H1 (cell line): ENCODE measurements around the gene FLOT1. TPM values are rescaled to one million over a fixed set of nuclear protein-coding genes. Genes with fewer than 3 reads are reported as not detected.

Experiments used
- BRCA1 ChIP-seq: IDR thresholded peaks from 2 replicates; pipeline ENCODE4 v1.6.1; 2012; ENCODE audit warnings: low read depth, low read length, improper control_type of control experiment
- CBX5 ChIP-seq: fragments of 300-800, 300-1000 bp; sonication (generic); IDR thresholded peaks from 2 replicates; pipeline ENCODE4 v1.7.1; 2016; ENCODE audit warnings: antibody characterized with exemption, low read length, low read depth
- SIN3A ChIP-seq, 2 experiments: IDR thresholded peaks in 1 of 2; conservative IDR thresholded peaks in 1 of 2; 2 replicates each; pipeline ENCODE4 v1.6.1; 2011 to 2012; ENCODE audit warnings: low read length in 2 of 2, improper control_type of control experiment in 1 of 2, low read depth in 1 of 2, mild to moderate bottlenecking in 1 of 2
- TEAD4 ChIP-seq: IDR thresholded peaks from 2 replicates; pipeline ENCODE4 v1.6.1; 2012; ENCODE audit warnings: low read depth, low read length, inconsistent platforms, mixed read lengths
- polyA plus RNA-seq, 7 experiments: library from polyadenylated mRNA; depleted of rRNA in 3 of 7; stranded (reverse) in 5 of 7; unstranded in 2 of 7; fragments of >200 nt in 5 of 7; fragments of 200-250 nt in 2 of 7; gene quantifications; 1 replicate in 5 of 7; 2 replicates in 1 of 7; 4 replicates in 1 of 7; pipeline versions ENCODE4 v1.2.1 to v1.2.3, GENCODE V29; 2011 to 2013; ENCODE audit warnings: missing spikeins in 2 of 7, mixed read lengths in 2 of 7
- total RNA-seq: library from RNA; stranded (reverse); fragmentation: NEBNext Ultra II Directional; extraction: Animal tissue kit (Norgen Biotek cat#: 25700); gene quantifications from 2 replicates; pipeline ENCODE4 v1.2.1, GENCODE V29; 2021
- TF ChIP-seq, protein P1 (sequence below): fragments of 300-600 bp; sonication (generic); IDR thresholded peaks from 2 replicates; pipeline ENCODE4 v1.7.1; 2012; ENCODE audit warnings: low read length, moderate library complexity, mild to moderate bottlenecking, inconsistent platforms; ENCODE audit not compliant: insufficient replicate concordance

The FLOT1 gene
- total and polyA plus RNA-seq, 2 of the 8 experiments (the other 6 are each of a cell fraction or from before 2014, with no cell fraction given): 87.5 to 88.1 TPM

GRCh38 chr6:30750379-30750668, 7.8 kb upstream of the FLOT1 start (continued):
- TF ChIP-seq, protein P1, sequence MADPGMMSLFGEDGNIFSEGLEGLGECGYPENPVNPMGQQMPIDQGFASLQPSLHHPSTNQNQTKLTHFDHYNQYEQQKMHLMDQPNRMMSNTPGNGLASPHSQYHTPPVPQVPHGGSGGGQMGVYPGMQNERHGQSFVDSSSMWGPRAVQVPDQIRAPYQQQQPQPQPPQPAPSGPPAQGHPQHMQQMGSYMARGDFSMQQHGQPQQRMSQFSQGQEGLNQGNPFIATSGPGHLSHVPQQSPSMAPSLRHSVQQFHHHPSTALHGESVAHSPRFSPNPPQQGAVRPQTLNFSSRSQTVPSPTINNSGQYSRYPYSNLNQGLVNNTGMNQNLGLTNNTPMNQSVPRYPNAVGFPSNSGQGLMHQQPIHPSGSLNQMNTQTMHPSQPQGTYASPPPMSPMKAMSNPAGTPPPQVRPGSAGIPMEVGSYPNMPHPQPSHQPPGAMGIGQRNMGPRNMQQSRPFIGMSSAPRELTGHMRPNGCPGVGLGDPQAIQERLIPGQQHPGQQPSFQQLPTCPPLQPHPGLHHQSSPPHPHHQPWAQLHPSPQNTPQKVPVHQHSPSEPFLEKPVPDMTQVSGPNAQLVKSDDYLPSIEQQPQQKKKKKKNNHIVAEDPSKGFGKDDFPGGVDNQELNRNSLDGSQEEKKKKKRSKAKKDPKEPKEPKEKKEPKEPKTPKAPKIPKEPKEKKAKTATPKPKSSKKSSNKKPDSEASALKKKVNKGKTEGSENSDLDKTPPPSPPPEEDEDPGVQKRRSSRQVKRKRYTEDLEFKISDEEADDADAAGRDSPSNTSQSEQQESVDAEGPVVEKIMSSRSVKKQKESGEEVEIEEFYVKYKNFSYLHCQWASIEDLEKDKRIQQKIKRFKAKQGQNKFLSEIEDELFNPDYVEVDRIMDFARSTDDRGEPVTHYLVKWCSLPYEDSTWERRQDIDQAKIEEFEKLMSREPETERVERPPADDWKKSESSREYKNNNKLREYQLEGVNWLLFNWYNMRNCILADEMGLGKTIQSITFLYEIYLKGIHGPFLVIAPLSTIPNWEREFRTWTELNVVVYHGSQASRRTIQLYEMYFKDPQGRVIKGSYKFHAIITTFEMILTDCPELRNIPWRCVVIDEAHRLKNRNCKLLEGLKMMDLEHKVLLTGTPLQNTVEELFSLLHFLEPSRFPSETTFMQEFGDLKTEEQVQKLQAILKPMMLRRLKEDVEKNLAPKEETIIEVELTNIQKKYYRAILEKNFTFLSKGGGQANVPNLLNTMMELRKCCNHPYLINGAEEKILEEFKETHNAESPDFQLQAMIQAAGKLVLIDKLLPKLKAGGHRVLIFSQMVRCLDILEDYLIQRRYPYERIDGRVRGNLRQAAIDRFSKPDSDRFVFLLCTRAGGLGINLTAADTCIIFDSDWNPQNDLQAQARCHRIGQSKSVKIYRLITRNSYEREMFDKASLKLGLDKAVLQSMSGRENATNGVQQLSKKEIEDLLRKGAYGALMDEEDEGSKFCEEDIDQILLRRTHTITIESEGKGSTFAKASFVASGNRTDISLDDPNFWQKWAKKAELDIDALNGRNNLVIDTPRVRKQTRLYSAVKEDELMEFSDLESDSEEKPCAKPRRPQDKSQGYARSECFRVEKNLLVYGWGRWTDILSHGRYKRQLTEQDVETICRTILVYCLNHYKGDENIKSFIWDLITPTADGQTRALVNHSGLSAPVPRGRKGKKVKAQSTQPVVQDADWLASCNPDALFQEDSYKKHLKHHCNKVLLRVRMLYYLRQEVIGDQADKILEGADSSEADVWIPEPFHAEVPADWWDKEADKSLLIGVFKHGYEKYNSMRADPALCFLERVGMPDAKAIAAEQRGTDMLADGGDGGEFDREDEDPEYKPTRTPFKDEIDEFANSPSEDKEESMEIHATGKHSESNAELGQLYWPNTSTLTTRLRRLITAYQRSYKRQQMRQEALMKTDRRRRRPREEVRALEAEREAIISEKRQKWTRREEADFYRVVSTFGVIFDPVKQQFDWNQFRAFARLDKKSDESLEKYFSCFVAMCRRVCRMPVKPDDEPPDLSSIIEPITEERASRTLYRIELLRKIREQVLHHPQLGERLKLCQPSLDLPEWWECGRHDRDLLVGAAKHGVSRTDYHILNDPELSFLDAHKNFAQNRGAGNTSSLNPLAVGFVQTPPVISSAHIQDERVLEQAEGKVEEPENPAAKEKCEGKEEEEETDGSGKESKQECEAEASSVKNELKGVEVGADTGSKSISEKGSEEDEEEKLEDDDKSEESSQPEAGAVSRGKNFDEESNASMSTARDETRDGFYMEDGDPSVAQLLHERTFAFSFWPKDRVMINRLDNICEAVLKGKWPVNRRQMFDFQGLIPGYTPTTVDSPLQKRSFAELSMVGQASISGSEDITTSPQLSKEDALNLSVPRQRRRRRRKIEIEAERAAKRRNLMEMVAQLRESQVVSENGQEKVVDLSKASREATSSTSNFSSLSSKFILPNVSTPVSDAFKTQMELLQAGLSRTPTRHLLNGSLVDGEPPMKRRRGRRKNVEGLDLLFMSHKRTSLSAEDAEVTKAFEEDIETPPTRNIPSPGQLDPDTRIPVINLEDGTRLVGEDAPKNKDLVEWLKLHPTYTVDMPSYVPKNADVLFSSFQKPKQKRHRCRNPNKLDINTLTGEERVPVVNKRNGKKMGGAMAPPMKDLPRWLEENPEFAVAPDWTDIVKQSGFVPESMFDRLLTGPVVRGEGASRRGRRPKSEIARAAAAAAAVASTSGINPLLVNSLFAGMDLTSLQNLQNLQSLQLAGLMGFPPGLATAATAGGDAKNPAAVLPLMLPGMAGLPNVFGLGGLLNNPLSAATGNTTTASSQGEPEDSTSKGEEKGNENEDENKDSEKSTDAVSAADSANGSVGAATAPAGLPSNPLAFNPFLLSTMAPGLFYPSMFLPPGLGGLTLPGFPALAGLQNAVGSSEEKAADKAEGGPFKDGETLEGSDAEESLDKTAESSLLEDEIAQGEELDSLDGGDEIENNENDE: no peak
- TF ChIP-seq BRCA1: no peak
- no peak for TF ChIP-seq SIN3A (conservative IDR thresholded peaks at IDR 0.05 in 1 of 2, IDR thresholded peaks at IDR 0.05 in 1 of 2; ENCODE audit: low read depth in 1 of 2, low read length in 2 of 2)
- no peak for TF ChIP-seq CBX5
- TF ChIP-seq TEAD4: no peak
